IMR-90 (cell line): ENCODE measurements around the gene CDKN1A. TPM values are rescaled to one million over a fixed set of nuclear protein-coding genes. Genes with fewer than 3 reads are reported as not detected.

Experiments
- ATAC-seq: fragments of 200-7000 bp; cut with Tn5 transposase; 2 replicates; pipeline ENCODE4 v1.9.1; 2020; ENCODE audit warnings: low read depth, mild to moderate bottlenecking, moderate library complexity
- BruUV-seq: library from RNA; stranded (reverse); fragments of 400-500 nt; replicated peaks from 2 replicates; lab custom pipeline; 2021; lab: Mats Ljungman, UMichigan
- CTCF ChIA-PET: fragments of 300-600 bp; formaldehyde crosslinking; extraction: SDS; loops from one replicate; lab custom pipeline; 2021; ENCODE audit warnings: antibody characterized with exemption; lab: Yijun Ruan, JAX
- POLR2A ChIA-PET: fragments of 300-600 bp; sonication (Branson Sonifier 250); formaldehyde crosslinking; loops from one replicate; lab custom pipeline; 2022; ENCODE audit warnings: antibody characterized with exemption; ENCODE audit not compliant: unreplicated experiment; lab: Charles Lee
- DNase-seq: peaks from one replicate; pipeline ENCODE4 v3.0.0; 2013
- H2AFZ ChIP-seq: replicated peaks from 2 replicates; pipeline ENCODE3; 2013; ENCODE audit warnings: low read length, mild to moderate bottlenecking; ENCODE audit not compliant: poor library complexity
- H2AK5ac ChIP-seq: 2 replicates; pipeline ENCODE4 v1.6.1; 2013; ENCODE audit warnings: low read depth, low read length, inconsistent platforms
- H2AK9ac ChIP-seq: replicated peaks from 2 replicates; pipeline ENCODE3; 2013; ENCODE audit warnings: mild to moderate bottlenecking, low read depth, low read length, moderate library complexity; ENCODE audit not compliant: poor library complexity
- H2BK120ac ChIP-seq: 2 replicates; pipeline ENCODE4 v1.6.1; 2013; ENCODE audit warnings: low read depth, low read length, inconsistent platforms
- H2BK15ac ChIP-seq: 3 replicates; pipeline ENCODE4 v1.6.1; 2013; ENCODE audit warnings: low read depth, low read length, inconsistent platforms
- H2BK20ac ChIP-seq: 2 replicates; pipeline ENCODE4 v1.6.1; 2013; ENCODE audit warnings: low read depth, mild to moderate bottlenecking, inconsistent platforms, low read length, moderate library complexity
- H2BK5ac ChIP-seq: 2 replicates; pipeline ENCODE4 v1.6.1; 2013; ENCODE audit warnings: mild to moderate bottlenecking, low read depth, low read length, inconsistent platforms; ENCODE audit not compliant: poor library complexity, severe bottlenecking
- H3K14ac ChIP-seq: replicated peaks from 2 replicates; pipeline ENCODE4 v1.6.1; 2013; ENCODE audit warnings: low read depth, low read length, inconsistent platforms
- H3K18ac ChIP-seq: 2 replicates; pipeline ENCODE4 v1.6.1; 2013; ENCODE audit warnings: low read depth, low read length, control low read depth
- H3K23ac ChIP-seq: 2 replicates; pipeline ENCODE4 v1.6.1; 2013; ENCODE audit warnings: low read depth, low read length, inconsistent platforms
- H3K27ac ChIP-seq: 2 replicates; pipeline ENCODE4 v1.5.1; 2013; ENCODE audit warnings: mild to moderate bottlenecking, control low read depth, low read length; ENCODE audit not compliant: insufficient read depth
- H3K27me3 ChIP-seq: 2 replicates; pipeline ENCODE4 v1.6.1; 2013; ENCODE audit warnings: low read length; ENCODE audit not compliant: control insufficient read depth, insufficient read depth
- H3K36me3 ChIP-seq: 2 replicates; pipeline ENCODE4 v1.6.1; 2013; ENCODE audit warnings: low read length, mixed read lengths; ENCODE audit not compliant: control insufficient read depth, insufficient read depth
- H3K4ac ChIP-seq: 2 replicates; pipeline ENCODE4 v1.6.1; 2013; ENCODE audit warnings: low read depth, low read length, inconsistent platforms
- H3K4me1 ChIP-seq: 2 replicates; pipeline ENCODE4 v1.6.1; 2013; ENCODE audit warnings: low read length, mixed read lengths; ENCODE audit not compliant: control insufficient read depth, insufficient read depth
- H3K4me2 ChIP-seq: 2 replicates; pipeline ENCODE4 v1.6.1; 2013; ENCODE audit warnings: low read depth, mild to moderate bottlenecking, control low read depth, low read length, moderate library complexity
- H3K4me3 ChIP-seq: 2 replicates; pipeline ENCODE4 v1.5.1; 2013; ENCODE audit warnings: low read depth, mild to moderate bottlenecking, control low read depth, low read length, moderate library complexity; ENCODE audit not compliant: insufficient read depth
- H3K56ac ChIP-seq: 2 replicates; pipeline ENCODE4 v1.6.1; 2013; ENCODE audit warnings: low read length, inconsistent platforms; ENCODE audit not compliant: insufficient read depth; ENCODE audit errors: extremely low read depth
- H3K79me1 ChIP-seq, 2 experiments: 2 replicates each; pipeline ENCODE4 v1.6.1; 2013; ENCODE audit warnings: low read length in 2 of 2, inconsistent platforms in 1 of 2, low read depth in 1 of 2
- H3K9ac ChIP-seq: 2 replicates; pipeline ENCODE4 v1.6.1; 2013; ENCODE audit warnings: low read depth, low read length, control low read depth
- H3K9me1 ChIP-seq: 2 replicates; pipeline ENCODE4 v1.6.1; 2013; ENCODE audit warnings: low read length, inconsistent platforms; ENCODE audit not compliant: insufficient read depth
- H3K9me3 ChIP-seq: 2 replicates; pipeline ENCODE4 v1.6.1; 2013; ENCODE audit warnings: low read length; ENCODE audit not compliant: control insufficient read depth, insufficient read depth
- H4K20me1 ChIP-seq: 2 replicates; pipeline ENCODE4 v1.6.1; 2013; ENCODE audit warnings: low read length, inconsistent platforms; ENCODE audit not compliant: insufficient read depth
- H4K5ac ChIP-seq: 2 replicates; pipeline ENCODE4 v1.6.1; 2013; ENCODE audit warnings: mild to moderate bottlenecking, low read depth, low read length, control low read depth
- H4K8ac ChIP-seq, 2 experiments: 2 replicates each; pipeline ENCODE4 v1.6.1; 2013; ENCODE audit warnings: low read depth in 2 of 2, low read length in 2 of 2, control low read depth in 1 of 2, inconsistent platforms in 1 of 2
- H4K91ac ChIP-seq: 2 replicates; pipeline ENCODE4 v1.6.1; 2013; ENCODE audit warnings: low read depth, low read length, inconsistent platforms; ENCODE audit not compliant: insufficient read depth
- BHLHE40 ChIP-seq: fragments of 150-350 bp; IDR thresholded peaks from 2 replicates; pipeline ENCODE4 v1.6.1; 2016; ENCODE audit warnings: mild to moderate bottlenecking, low read depth, low read length
- CEBPB ChIP-seq: IDR thresholded peaks from 2 replicates; pipeline ENCODE4 v1.6.1; 2012; ENCODE audit warnings: low read depth, low read length, improper control_type of control experiment
- CTCF ChIP-seq: conservative IDR thresholded peaks from 2 replicates; pipeline ENCODE4 v1.5.1; 2012; ENCODE audit warnings: mild to moderate bottlenecking, low read depth, low read length, improper control_type of control experiment
- ELK1 ChIP-seq: fragments of 150-350 bp; IDR thresholded peaks from 2 replicates; pipeline ENCODE4 v1.6.1; 2016; ENCODE audit warnings: low read depth, mild to moderate bottlenecking, low read length, moderate library complexity, borderline replicate concordance
- MXI1 ChIP-seq: IDR thresholded peaks from 2 replicates; pipeline ENCODE4 v1.6.1; 2012; ENCODE audit warnings: low read depth, mild to moderate bottlenecking, low read length, moderate library complexity, borderline replicate concordance
- NFE2L2 ChIP-seq: fragments of 150-350 bp; IDR thresholded peaks from 2 replicates; pipeline ENCODE4 v1.6.1; 2016; ENCODE audit warnings: low read depth, mild to moderate bottlenecking, low read length
- POLR2A ChIP-seq: IDR thresholded peaks from 2 replicates; pipeline ENCODE4 v1.6.1; 2012; ENCODE audit warnings: mild to moderate bottlenecking, low read depth, low read length
- RAD21 ChIP-seq: IDR thresholded peaks from 2 replicates; pipeline ENCODE4 v1.6.1; 2012; ENCODE audit warnings: low read length, improper control_type of control experiment
- RCOR1 ChIP-seq: IDR thresholded peaks from 2 replicates; pipeline ENCODE4 v1.6.1; 2012; ENCODE audit warnings: mild to moderate bottlenecking, low read length, improper control_type of control experiment; ENCODE audit not compliant: insufficient replicate concordance
- SMC3 ChIP-seq: fragments of 150-350 bp; IDR thresholded peaks from 2 replicates; pipeline ENCODE4 v1.6.1; 2016; ENCODE audit warnings: low read depth, mild to moderate bottlenecking, antibody characterized with exemption, low read length, moderate library complexity
- USF2 ChIP-seq: fragments of 150-350 bp; IDR thresholded peaks from 2 replicates; pipeline ENCODE4 v1.6.1; 2017; ENCODE audit warnings: mild to moderate bottlenecking, antibody characterized with exemption, low read length, low read depth
- WGBS, 2 experiments: methylation state at CpG; one replicate each; pipeline versions ENCODE4 v1.1.5 to v1.1.7; 2013; ENCODE audit warnings: missing lambda C conversion rate in 2 of 2; ENCODE audit not compliant: insufficient read length in 1 of 2; ENCODE audit errors: extremely low coverage in 2 of 2; 5-methylcytosine and 5-hydroxymethylcytosine counted together
- dilution Hi-C: fragments of 300-500 bp; cut with HindIII; formaldehyde crosslinking; loops from one replicate; pipeline ENCODE4 v1.14.3; 2018; ENCODE audit warnings: low sequenced_read_pairs; ENCODE audit not compliant: unreplicated experiment
- in situ Hi-C: fragments of 300-500 bp; cut with MboI; formaldehyde crosslinking; loops from 3 replicates; pipeline ENCODE4 v1.14.3; 2019; ENCODE audit warnings: low sequenced_read_pairs, inconsistent platforms, mixed read lengths
- intact Hi-C: fragments of 100-400 bp; cut with micrococcal nuclease; formaldehyde crosslinking; loops from 2 replicates; pipeline ENCODE4 v1.10.0; 2022
- polyA plus RNA-seq, 3 experiments: library from polyadenylated mRNA; depleted of rRNA; stranded (reverse); fragments of >200 nt; gene quantifications; 2 replicates each; pipeline ENCODE4 v1.2.3, GENCODE V29; 2012; ENCODE audit warnings: low replicate concordance in 1 of 3
- total RNA-seq: library from RNA; depleted of rRNA; stranded (reverse); fragments of >200 nt; gene quantifications from 2 replicates; pipeline ENCODE4 v1.2.3, GENCODE V29; 2012

Gene CDKN1A
- total and polyA plus RNA-seq, 2 of the 4 experiments (the other 2 are of a cell fraction) = 155 to 576 TPM

- TF ChIP-seq ELK1 = no peak
Measured at GRCh38 chr6:36683656-36684446, 5.3 kb downstream of the CDKN1A start (continued).

GRCh38 chr6:36684447-36684812 is 5.9 kb downstream of the CDKN1A start:
- Histone ChIP-seq H3K4me3 (no peak overlapping the region), H3K27me3 (no peaks in the 10 kb centered on the region), H2BK120ac (no peak overlapping the region), H4K8ac (no peak overlapping the region), H3K9me1 (peaks cover 7% of the 10 kb centered on the region; the same call in 1 of the 2 replicates), H4K20me1 (peaks cover 99% of the 10 kb centered on the region), H3K23ac (no peak overlapping the region), H3K14ac (no peak overlapping the region), H2AK5ac (no peak overlapping the region), H3K79me1 (peaks cover 19 to 55% of the 10 kb centered on the region in 2 experiments; a peak in 3 of 4 replicates), H2BK20ac (no peak overlapping the region), H3K9ac (no peak overlapping the region), H3K18ac (no peak overlapping the region), H3K4me1 (peaks cover 3% of the 10 kb centered on the region), H2AFZ (peak overlapping the region; percentile 49), H3K9me3 (no peaks in the 10 kb centered on the region), H2BK5ac (no peak overlapping the region), H3K27ac (no peak overlapping the region), H3K4ac (no peak overlapping the region), H3K36me3 (peaks cover 61% of the 10 kb centered on the region), H4K91ac (no peak overlapping the region), H2BK15ac (no peak overlapping the region), H4K5ac (no peak overlapping the region), H3K56ac (no peak overlapping the region), H2AK9ac (no peak overlapping the region), H3K4me2 (no peak overlapping the region)
- BruUV-seq = no TSS peak
- dilution Hi-C loops = no loop called here
- DNase-seq (no peak), ATAC-seq (no peak)
- CTCF ChIA-PET = no interaction called here
- POLR2A ChIA-PET = no interaction called here
- 93% methylated on average over 6 of the region's 6 CpGs; no CpG with 5 or more reads in 1 of the 2 experiments for WGBS, 2 experiments
- in situ Hi-C loops = loop anchor here (5.0 kb wide), 1 partner anchor 62 kb away; no protein-coding TSS in a partner anchor
- intact Hi-C loops = loop anchor here (5.0 kb wide), 1 partner anchor 262 kb away; no protein-coding TSS in a partner anchor
- TF ChIP-seq RCOR1 (no peak), NFE2L2 (no peak), SMC3 (no peak), BHLHE40 (no peak), USF2 (no peak; the same call in 1 of the 2 replicates), POLR2A (no peak), CTCF (no peak), CEBPB (no peak), MXI1 (no peak), RAD21 (no peak)
